ENCODE data around the gene IFI27.

- TF ChIP-seq CTCF (tag by site-specific recombination; IDR thresholded peaks at IDR 0.05) (no peak), TCF7L2 (IDR thresholded peaks at IDR 0.05; ENCODE audit: borderline replicate concordance, low read depth, low read length) (no peak), PRDM2 (tag by site-specific recombination; IDR thresholded peaks at IDR 0.05; ENCODE audit: borderline replicate concordance) (no peak), BCL11A (tag by site-specific recombination; IDR thresholded peaks at IDR 0.05; ENCODE audit: low read depth) (no peak)
- TF ChIP-seq, protein P1, sequence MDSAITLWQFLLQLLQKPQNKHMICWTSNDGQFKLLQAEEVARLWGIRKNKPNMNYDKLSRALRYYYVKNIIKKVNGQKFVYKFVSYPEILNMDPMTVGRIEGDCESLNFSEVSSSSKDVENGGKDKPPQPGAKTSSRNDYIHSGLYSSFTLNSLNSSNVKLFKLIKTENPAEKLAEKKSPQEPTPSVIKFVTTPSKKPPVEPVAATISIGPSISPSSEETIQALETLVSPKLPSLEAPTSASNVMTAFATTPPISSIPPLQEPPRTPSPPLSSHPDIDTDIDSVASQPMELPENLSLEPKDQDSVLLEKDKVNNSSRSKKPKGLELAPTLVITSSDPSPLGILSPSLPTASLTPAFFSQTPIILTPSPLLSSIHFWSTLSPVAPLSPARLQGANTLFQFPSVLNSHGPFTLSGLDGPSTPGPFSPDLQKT (IDR thresholded peaks at IDR 0.05; ENCODE audit: borderline replicate concordance, low read depth, low read length) = no peak
- TF ChIP-seq, protein P2, sequence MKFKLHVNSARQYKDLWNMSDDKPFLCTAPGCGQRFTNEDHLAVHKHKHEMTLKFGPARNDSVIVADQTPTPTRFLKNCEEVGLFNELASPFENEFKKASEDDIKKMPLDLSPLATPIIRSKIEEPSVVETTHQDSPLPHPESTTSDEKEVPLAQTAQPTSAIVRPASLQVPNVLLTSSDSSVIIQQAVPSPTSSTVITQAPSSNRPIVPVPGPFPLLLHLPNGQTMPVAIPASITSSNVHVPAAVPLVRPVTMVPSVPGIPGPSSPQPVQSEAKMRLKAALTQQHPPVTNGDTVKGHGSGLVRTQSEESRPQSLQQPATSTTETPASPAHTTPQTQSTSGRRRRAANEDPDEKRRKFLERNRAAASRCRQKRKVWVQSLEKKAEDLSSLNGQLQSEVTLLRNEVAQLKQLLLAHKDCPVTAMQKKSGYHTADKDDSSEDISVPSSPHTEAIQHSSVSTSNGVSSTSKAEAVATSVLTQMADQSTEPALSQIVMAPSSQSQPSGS (tag by site-specific recombination; IDR thresholded peaks at IDR 0.05; ENCODE audit: low read depth) = no peak
These were observed 7.3 kb downstream of the IFI27 start for GRCh38 chr14:94117856-94118255.

Measured in HEK293 (cell line).